ENCODE data around the gene CCDC6.
"Not testable (repeated sequence)": the region's sequence is repeated elsewhere in the genome, so short reads cannot be mapped to it uniquely, and the experiment has no call there.

DNA sequence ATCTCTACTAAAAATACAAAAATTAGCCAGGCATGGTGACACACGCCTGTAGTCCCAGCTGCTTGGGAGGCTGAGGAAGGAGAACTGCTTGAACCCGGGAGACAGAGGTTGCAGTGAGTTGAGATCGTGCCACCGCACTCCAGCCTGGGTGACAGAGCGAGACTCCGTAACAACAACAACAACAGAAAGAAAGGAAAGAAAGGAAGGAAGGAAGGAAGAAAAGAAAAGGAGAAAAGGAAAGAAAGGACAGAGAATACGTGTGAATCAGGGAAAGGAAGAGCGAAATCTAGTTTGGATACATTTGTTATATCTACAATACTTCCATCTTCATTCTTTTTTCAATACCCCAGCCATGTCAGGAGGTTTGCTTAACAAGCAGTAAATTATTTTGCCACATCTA is 21.5 kb downstream of the CCDC6 start:
- TF ChIP-seq FOSL1 (tag; conservative IDR thresholded peaks at IDR 0.05); HIVEP1 (CRISPR knock-in tag; IDR thresholded peaks at IDR 0.05); MLX (CRISPR knock-in tag; conservative IDR thresholded peaks at IDR 0.05); ZNF318 (IDR thresholded peaks at IDR 0.05; ENCODE audit: borderline replicate concordance in 1 of 2, low read depth in 1 of 2); ZNF24 (IDR thresholded peaks at IDR 0.05): not testable (repeated sequence)
- TF ChIP-seq, protein P1, sequence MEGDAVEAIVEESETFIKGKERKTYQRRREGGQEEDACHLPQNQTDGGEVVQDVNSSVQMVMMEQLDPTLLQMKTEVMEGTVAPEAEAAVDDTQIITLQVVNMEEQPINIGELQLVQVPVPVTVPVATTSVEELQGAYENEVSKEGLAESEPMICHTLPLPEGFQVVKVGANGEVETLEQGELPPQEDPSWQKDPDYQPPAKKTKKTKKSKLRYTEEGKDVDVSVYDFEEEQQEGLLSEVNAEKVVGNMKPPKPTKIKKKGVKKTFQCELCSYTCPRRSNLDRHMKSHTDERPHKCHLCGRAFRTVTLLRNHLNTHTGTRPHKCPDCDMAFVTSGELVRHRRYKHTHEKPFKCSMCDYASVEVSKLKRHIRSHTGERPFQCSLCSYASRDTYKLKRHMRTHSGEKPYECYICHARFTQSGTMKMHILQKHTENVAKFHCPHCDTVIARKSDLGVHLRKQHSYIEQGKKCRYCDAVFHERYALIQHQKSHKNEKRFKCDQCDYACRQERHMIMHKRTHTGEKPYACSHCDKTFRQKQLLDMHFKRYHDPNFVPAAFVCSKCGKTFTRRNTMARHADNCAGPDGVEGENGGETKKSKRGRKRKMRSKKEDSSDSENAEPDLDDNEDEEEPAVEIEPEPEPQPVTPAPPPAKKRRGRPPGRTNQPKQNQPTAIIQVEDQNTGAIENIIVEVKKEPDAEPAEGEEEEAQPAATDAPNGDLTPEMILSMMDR (IDR thresholded peaks at IDR 0.05 in 2 of 3, conservative IDR thresholded peaks at IDR 0.05 in 1 of 3; ENCODE audit: insufficient read depth in 2 of 3, low read depth in 1 of 3, low read length in 3 of 3): not testable (repeated sequence)
